Endothelial cell of umbilical vein (primary cell): ENCODE data around the gene PIANP. TPM values are rescaled to one million over a fixed set of nuclear protein-coding genes. Genes with fewer than 3 reads are reported as not detected.

ENCODE experiments used
- BruUV-seq: library from RNA; stranded (reverse); fragments of 400-500 nt; replicated peaks from 2 replicates; lab custom pipeline; 2021; lab: Mats Ljungman, UMichigan
- CTCF ChIA-PET: fragments of 300-600, 350-600 bp; sonication (Branson Sonifier 250); formaldehyde crosslinking; loops from one replicate; lab custom pipeline; 2021; ENCODE audit warnings: antibody characterized with exemption, inconsistent platforms; lab: Charles Lee
- POLR2A ChIA-PET: fragments of 300-600, 350-600 bp; sonication (Branson Sonifier 250); formaldehyde crosslinking; loops from one replicate; lab custom pipeline; 2021; ENCODE audit warnings: antibody characterized with exemption, inconsistent platforms; lab: Charles Lee
- DNase-seq: peaks from one replicate; pipeline ENCODE4 v3.0.0-alpha.2; 2011; ENCODE audit warnings: low read depth, low spot score
- FAIRE-seq: peaks from 2 replicates; lab custom pipeline; 2011; peaks lifted over from hg19 to GRCh38; lab: Jason Lieb, UNC
- H2AFZ ChIP-seq: 2 replicates; pipeline ENCODE4 v1.6.0; 2012; ENCODE audit warnings: low read depth, low read length, control low read depth, inconsistent platforms
- H3K27ac ChIP-seq: 2 replicates; pipeline ENCODE4 v1.5.1; 2011; ENCODE audit warnings: low read depth, mild to moderate bottlenecking, control low read depth, low read length, moderate library complexity; ENCODE audit not compliant: insufficient read depth
- H3K27me3 ChIP-seq, 2 experiments: 2 replicates each; pipeline versions ENCODE4 v1.6.0 to v1.6.1; 2011; ENCODE audit warnings: low read length in 2 of 2, mixed read lengths in 1 of 2; ENCODE audit not compliant: control insufficient read depth in 2 of 2, insufficient read depth in 2 of 2
- H3K36me3 ChIP-seq, 2 experiments: 2 replicates in 1 of 2; 3 replicates in 1 of 2; pipeline ENCODE4 v1.5.1; 2011; ENCODE audit warnings: low read length in 2 of 2, mild to moderate bottlenecking in 1 of 2, moderate library complexity in 1 of 2; ENCODE audit not compliant: control insufficient read depth in 2 of 2, insufficient read depth in 2 of 2; ENCODE audit errors: extremely low read depth in 1 of 2
- H3K4me1 ChIP-seq: 3 replicates; pipeline ENCODE4 v1.5.1; 2011; ENCODE audit warnings: mild to moderate bottlenecking, low read length; ENCODE audit not compliant: control insufficient read depth, insufficient read depth; ENCODE audit errors: extremely low read depth
- H3K4me2 ChIP-seq: 2 replicates; pipeline ENCODE4 v1.6.1; 2011; ENCODE audit warnings: low read length, control low read depth, mixed read lengths; ENCODE audit not compliant: insufficient read depth
- H3K4me3 ChIP-seq, 3 experiments: fragments of 200-600 bp in 1 of 3; sonication (generic), shearing (Covaris generic) in 1 of 3; replicated peaks in 1 of 3; 2 replicates each; pipeline ENCODE4 v1.5.1; 2011 to 2016; ENCODE audit warnings: control low read depth in 3 of 3, low read length in 3 of 3, mild to moderate bottlenecking in 2 of 3, inconsistent platforms in 1 of 3, low read depth in 1 of 3, moderate library complexity in 1 of 3; ENCODE audit not compliant: insufficient read depth in 1 of 3
- H3K79me2 ChIP-seq: 2 replicates; pipeline ENCODE4 v1.6.0; 2012; ENCODE audit warnings: low read length, inconsistent platforms; ENCODE audit not compliant: control insufficient read depth, insufficient read depth
- H3K9ac ChIP-seq: replicated peaks from 2 replicates; pipeline ENCODE3; 2011; ENCODE audit warnings: low read length, control low read depth; ENCODE audit not compliant: insufficient read depth; ENCODE audit errors: extremely low read depth
- H3K9me1 ChIP-seq: replicated peaks from 3 replicates; pipeline ENCODE4 v1.6.0; 2011; ENCODE audit warnings: mild to moderate bottlenecking, low read length; ENCODE audit not compliant: control insufficient read depth, insufficient read depth; ENCODE audit errors: extremely low read depth
- H3K9me3 ChIP-seq: replicated peaks from 2 replicates; pipeline ENCODE4 v1.5.1; 2012; ENCODE audit warnings: low read length, inconsistent platforms; ENCODE audit not compliant: control insufficient read depth, insufficient read depth
- H4K20me1 ChIP-seq: replicated peaks from 2 replicates; pipeline ENCODE3; 2011; ENCODE audit warnings: mild to moderate bottlenecking, low read length; ENCODE audit not compliant: control insufficient read depth, insufficient read depth; ENCODE audit errors: extremely low read depth
- EZH2 ChIP-seq: IDR thresholded peaks from 2 replicates; pipeline ENCODE4 v1.6.1; 2012; ENCODE audit warnings: borderline replicate concordance, low read depth, mild to moderate bottlenecking, moderate library complexity, low read length, inconsistent platforms; ENCODE audit not compliant: severe bottlenecking
- FOS ChIP-seq: IDR thresholded peaks from 2 replicates; pipeline ENCODE4 v1.6.1; 2011; ENCODE audit warnings: mild to moderate bottlenecking, low read length, moderate library complexity, borderline replicate concordance; ENCODE audit not compliant: insufficient read depth
- GATA2 ChIP-seq: IDR thresholded peaks from 2 replicates; pipeline ENCODE4 v1.7.0; 2011; ENCODE audit warnings: low read depth, mild to moderate bottlenecking, moderate library complexity, mixed read lengths, low read length; ENCODE audit not compliant: insufficient read length, insufficient read depth
- JUN ChIP-seq: IDR thresholded peaks from 2 replicates; pipeline ENCODE4 v1.6.1; 2011; ENCODE audit warnings: borderline replicate concordance, low read depth; ENCODE audit not compliant: insufficient read length, insufficient read depth
- MYC ChIP-seq: IDR thresholded peaks from one replicate; pipeline ENCODE4 v1.6.1; 2011; ENCODE audit warnings: mild to moderate bottlenecking, low read depth, low read length
- POLR2A ChIP-seq: IDR thresholded peaks from 2 replicates; pipeline ENCODE4 v1.6.1; 2012; ENCODE audit warnings: low read depth, mild to moderate bottlenecking, control low read depth, low read length
- POLR2AphosphoS5 ChIP-seq: IDR thresholded peaks from 2 replicates; pipeline ENCODE4 v1.6.1; 2012; ENCODE audit warnings: low read depth, mild to moderate bottlenecking, control low read depth, low read length, moderate library complexity; ENCODE audit not compliant: insufficient read depth
- dilution Hi-C: fragments of 300-500 bp; cut with MboI; formaldehyde crosslinking; loops from one replicate; pipeline ENCODE4 v1.15.0; 2019; ENCODE audit warnings: low sequenced_read_pairs; ENCODE audit not compliant: extremely low pct_ligation_motif_present
- intact Hi-C: fragments of 100-400 bp; cut with micrococcal nuclease; formaldehyde crosslinking; loops from one replicate; pipeline ENCODE4 v1.10.0; 2022
- polyA plus RNA-seq, 4 experiments: library from polyadenylated mRNA; depleted of rRNA in 3 of 4; stranded (reverse) in 3 of 4; unstranded in 1 of 4; fragments of >200 nt; gene quantifications; 2 replicates each; pipeline versions ENCODE4 v1.2.1 to v1.2.3, GENCODE V29; 2011 to 2012; ENCODE audit warnings: missing spikeins in 1 of 4
- total RNA-seq: library from RNA; stranded (reverse); gene quantifications from 2 replicates; pipeline ENCODE4 v1.2.3, GENCODE V29; 2021
- TF ChIP-seq, protein P1 (sequence below): IDR thresholded peaks from 2 replicates; pipeline ENCODE4 v1.6.1; 2011; ENCODE audit not compliant: insufficient read depth, insufficient read length
- TF ChIP-seq, protein P2 (sequence below), 2 donors: IDR thresholded peaks; 1 replicate in 1 of 2; 2 replicates in 1 of 2; pipeline ENCODE4 v1.5.1; 2011; ENCODE audit warnings: low read length in 2 of 2, mild to moderate bottlenecking in 2 of 2, moderate library complexity in 2 of 2, control low read depth in 1 of 2, inconsistent platforms in 1 of 2, low read depth in 1 of 2; ENCODE audit not compliant: insufficient read depth in 1 of 2; ENCODE audit errors: extremely low read depth in 1 of 2

The PIANP gene
- total and polyA plus RNA-seq, 2 donors (not counting 3 experiments of a cell fraction or from before 2014, with no cell fraction given) = 0.10 to 0.55 TPM

DNA sequence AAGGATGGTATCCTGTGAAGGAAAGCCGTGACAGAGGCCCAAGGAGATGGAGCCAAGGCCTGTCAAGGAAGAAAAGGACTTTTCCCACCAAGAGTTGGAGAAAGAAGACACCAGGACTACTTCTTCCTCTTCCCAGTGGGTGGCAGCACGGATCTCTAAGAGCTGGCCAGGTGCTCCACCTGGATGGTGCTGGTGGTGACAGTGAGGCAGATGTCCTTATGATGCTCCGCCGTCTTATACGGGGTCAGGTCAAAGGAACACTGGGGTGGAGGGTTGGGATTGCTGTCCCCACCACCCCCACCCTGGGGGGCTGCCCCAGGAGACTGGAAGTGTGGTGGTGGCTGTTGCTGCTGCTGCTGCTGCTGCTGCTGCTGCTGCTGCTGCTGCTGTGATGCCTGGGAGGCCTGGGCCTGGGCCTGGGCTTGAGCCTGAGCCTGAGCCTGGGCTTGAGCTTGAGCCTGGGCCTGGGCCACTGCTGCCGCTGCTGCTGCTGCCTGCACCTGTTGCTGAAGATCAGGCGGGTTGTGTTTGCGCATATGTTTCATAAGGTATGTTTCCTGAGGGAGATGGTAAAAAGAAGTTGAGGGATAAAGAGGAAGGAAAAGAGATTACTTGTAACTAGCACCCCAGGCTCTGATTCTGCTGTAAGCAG, 32.9 kb downstream of the PIANP start:
- H3K4me1 ChIP-seq = no peaks in the 10 kb centered on the region
- no peak overlapping the region for H3K27ac ChIP-seq
- no peak overlapping the region for H3K4me2 ChIP-seq
- no peak overlapping the region for H3K4me3 ChIP-seq
- peaks cover 26 to 47% of the 10 kb centered on the region in 2 experiments for H3K36me3 ChIP-seq
- TF ChIP-seq POLR2AphosphoS5 = no peak
- no peak for TF ChIP-seq FOS
- no peak for TF ChIP-seq GATA2
- TF ChIP-seq, protein P1, sequence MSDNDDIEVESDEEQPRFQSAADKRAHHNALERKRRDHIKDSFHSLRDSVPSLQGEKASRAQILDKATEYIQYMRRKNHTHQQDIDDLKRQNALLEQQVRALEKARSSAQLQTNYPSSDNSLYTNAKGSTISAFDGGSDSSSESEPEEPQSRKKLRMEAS = no peak
- no peak for TF ChIP-seq MYC
- no peak for TF ChIP-seq JUN
- TF ChIP-seq EZH2 = no peak
- TF ChIP-seq POLR2A = no peak
- TF ChIP-seq, protein P2, sequence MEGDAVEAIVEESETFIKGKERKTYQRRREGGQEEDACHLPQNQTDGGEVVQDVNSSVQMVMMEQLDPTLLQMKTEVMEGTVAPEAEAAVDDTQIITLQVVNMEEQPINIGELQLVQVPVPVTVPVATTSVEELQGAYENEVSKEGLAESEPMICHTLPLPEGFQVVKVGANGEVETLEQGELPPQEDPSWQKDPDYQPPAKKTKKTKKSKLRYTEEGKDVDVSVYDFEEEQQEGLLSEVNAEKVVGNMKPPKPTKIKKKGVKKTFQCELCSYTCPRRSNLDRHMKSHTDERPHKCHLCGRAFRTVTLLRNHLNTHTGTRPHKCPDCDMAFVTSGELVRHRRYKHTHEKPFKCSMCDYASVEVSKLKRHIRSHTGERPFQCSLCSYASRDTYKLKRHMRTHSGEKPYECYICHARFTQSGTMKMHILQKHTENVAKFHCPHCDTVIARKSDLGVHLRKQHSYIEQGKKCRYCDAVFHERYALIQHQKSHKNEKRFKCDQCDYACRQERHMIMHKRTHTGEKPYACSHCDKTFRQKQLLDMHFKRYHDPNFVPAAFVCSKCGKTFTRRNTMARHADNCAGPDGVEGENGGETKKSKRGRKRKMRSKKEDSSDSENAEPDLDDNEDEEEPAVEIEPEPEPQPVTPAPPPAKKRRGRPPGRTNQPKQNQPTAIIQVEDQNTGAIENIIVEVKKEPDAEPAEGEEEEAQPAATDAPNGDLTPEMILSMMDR (IDR thresholded peaks at IDR 0.05; ENCODE audit: extremely low read depth in 1 of 2, insufficient read depth in 1 of 2, low read depth in 1 of 2, low read length in 2 of 2) = no peak
- no peaks in the 10 kb centered on the region for H3K79me2 ChIP-seq
- no peaks in the 10 kb centered on the region for H4K20me1 ChIP-seq
- intact Hi-C loops (no loop called here), dilution Hi-C loops (no loop called here)
- no peaks in the 10 kb centered on the region for H3K27me3 ChIP-seq
- no peaks in the 10 kb centered on the region for H3K9me3 ChIP-seq
- ChIA-PET CTCF (interaction anchor here (0.7 to 2.1 kb wide), 2 partner anchors 17 to 20 kb away, joined by 3 to 7 read pairs; no protein-coding TSS in a partner anchor), POLR2A (interaction anchor here (0.6 kb wide), 1 partner anchor 22 kb away, joined by 3 read pairs; the partner anchor contains the start of gene ZNF384)
- no peaks in the 10 kb centered on the region for H3K9me1 ChIP-seq
- H2AFZ ChIP-seq = no peak overlapping the region
- no peak for DNase-seq
- H3K9ac ChIP-seq = no peak overlapping the region
- FAIRE-seq = no peak
- no TSS peak for BruUV-seq
